ENCODE data around the gene PRPF18.
A peak's percentile ranks its signal among the peaks of the same experiment; 100 is the strongest.
"Not testable (repeated sequence)": the region's sequence is repeated elsewhere in the genome, so short reads cannot be mapped to it uniquely, and the experiment has no call there.

The PRPF18 gene, protein sequence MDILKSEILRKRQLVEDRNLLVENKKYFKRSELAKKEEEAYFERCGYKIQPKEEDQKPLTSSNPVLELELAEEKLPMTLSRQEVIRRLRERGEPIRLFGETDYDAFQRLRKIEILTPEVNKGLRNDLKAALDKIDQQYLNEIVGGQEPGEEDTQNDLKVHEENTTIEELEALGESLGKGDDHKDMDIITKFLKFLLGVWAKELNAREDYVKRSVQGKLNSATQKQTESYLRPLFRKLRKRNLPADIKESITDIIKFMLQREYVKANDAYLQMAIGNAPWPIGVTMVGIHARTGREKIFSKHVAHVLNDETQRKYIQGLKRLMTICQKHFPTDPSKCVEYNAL

DNA sequence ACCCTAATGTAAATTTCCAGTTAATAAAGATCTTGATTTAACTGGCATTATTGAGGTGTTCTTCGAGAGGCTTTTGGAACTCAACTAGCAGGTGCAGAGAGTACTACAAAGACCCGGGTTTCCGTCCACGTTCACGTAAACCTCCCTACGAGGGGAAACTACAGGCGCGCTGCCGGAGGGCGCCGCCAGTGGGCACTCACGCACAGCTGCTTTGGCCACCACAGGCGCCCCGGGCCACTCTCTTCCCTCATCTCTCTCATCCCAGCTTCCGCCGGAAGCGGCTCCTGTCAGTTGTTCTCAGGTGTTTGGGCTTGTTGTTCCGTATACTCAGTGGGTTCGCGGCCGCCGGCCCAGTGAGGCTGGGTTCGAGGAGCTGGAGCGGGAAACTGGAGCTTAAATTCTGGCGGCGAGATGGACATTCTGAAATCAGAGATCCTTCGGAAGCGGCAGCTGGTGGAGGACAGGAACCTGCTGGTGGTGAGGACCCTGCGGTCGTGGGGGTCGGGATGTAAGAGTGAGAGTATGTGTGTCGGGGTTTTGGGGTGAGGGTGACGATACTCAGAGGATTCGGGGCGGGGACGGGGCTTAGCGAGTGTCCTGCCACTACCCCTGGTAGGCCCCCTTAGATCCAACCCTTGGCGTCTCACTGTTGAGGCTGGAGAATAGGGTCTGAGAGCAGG, at the start of gene PRPF18:
Gene PRPF18, plus strand, starts transcription at position 290 of the 680 bp plus-strand sequence. Its CDS starts 122 bp downstream, at position 412.
- peak; percentile 94 for DNase-seq (ENCODE audit: low spot score)

DNA sequence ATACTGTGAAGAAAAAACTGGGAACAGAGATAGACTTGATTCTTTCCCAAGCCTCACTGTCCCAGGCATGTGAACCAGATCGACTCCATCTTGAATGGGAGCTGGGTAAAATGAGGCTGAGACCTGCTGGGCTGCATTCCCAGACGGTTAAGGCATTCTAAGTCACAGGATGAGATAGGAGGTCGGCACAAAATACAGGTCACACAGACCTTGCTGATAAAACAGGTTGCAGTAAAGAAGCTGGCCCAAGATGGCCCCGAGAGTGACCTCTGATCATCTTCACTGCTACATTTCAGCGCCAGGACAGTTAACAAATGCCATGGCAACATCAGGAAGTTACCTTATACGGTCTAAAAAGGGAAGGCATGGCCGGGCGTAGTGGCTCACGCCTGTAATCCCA, 48.8 kb upstream of the PRPF18 start:
- DNase-seq (ENCODE audit: low spot score): not testable (repeated sequence)

DNA sequence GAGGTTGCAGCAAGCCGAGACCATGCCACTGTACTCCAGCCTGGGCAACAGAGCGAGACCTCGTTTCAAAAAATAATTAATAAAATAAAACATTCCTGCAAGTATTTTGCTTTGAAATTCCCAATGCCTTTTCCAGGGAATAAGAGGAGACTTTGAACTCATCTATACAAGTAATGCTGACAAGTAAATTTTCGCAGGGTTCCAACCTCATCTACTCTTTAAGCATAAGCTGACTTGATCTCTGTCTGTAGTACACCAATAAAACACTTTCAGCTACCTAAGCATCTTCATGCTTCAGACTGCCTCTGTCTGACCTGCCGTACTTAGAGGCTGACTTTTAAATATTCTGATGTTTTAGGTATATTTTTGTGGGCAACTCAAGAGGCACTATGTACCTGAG, 44.2 kb upstream of the PRPF18 start:
- no peak for DNase-seq (ENCODE audit: low spot score)

DNA sequence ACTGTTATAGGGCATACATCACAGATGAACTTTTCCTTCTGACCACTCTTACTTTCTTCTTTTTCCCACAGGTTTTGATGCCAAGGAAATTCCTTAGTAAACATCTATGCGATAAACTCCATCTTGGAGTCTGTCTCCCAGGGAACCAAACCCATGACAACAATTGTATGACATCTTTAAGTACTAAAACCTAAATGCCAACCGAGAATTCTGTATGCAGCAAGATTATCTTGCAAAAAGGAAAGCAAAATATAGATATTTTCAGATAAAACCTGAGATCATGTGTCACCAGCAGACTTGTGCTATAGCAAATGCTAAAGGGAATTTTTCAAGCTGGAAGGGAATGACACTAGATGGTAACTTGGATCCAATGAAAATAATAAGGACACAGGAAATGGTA, 36.0 kb upstream of the PRPF18 start:
- DNase-seq (ENCODE audit: low spot score): no peak

DNA sequence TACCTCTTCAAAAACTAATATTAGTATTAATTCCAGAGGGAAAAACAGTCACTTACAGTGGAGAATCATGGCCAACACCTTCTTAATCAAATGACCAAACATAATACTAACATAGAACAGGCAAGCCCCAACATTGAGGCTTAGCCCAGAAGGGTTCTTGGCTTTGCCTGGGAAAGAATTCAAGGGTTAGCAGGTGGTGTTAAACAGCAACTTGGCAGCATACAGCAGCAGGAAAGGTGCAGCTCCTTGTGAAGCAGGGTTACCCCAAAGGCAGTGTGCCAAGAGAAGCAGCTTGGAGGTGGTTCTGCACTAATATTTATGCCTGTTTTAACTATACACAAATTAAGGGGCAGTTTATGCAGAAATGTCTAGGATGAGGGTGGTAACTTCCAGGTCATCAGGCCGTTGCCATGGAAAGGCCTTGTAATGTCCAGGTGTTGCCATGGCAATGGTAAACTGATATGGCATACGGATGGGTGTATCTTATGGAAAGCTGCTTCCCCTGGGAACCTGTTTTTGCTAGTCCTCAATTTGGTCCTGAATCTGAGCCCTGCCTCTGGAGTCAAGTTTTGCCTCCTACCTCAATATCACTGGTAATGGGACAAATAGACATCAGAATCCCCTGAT, 30.8 kb upstream of the PRPF18 start:
- DNase-seq (ENCODE audit: low spot score): no peak

DNA sequence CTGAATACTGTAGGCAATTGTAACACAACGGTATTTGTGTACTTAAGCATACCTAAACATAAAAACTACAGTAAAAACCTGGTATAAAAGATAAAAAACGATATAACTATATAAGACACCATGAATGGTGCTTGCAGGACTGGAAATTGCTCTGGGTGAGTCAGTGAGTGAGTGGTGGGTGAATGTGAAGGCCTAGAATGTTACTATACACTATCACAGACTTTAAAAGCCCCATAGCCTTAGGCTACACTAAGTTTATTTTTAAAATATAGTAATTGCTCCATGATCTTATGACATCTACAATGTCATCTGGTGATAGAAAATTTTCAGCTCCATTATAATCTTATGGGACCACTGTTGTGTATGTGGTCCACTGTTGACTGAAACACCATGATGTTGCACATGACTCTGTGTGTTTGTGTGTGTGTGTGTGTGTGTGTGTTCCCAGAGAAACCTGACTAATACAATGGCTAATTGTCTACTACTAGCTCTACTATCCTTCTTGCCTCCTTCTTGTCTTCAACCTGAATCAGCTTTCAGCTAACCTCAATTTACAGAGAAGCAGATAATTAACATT, 27.6 kb upstream of the PRPF18 start:
- no peak for DNase-seq (ENCODE audit: low spot score)

DNA sequence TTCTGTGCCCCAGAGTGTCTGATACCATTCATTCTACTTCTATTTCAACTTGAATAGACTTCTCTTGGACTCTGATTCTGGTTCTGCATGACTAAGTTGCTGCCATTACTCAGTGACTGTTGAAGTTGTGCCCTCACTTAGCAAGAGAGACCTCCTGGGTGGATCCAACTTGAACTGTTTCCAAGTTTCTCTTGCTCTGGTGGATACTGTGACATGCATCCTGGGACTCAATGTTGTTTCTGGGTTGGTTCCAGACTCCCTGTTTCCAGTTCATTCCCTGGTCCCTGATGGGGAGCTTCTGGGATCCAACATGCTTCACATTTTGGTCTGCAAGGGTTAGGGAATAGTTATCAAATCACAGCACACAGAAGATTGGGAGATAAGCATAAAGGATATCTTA, 26.2 kb upstream of the PRPF18 start:
- DNase-seq (ENCODE audit: low spot score): peak; percentile 10

DNA sequence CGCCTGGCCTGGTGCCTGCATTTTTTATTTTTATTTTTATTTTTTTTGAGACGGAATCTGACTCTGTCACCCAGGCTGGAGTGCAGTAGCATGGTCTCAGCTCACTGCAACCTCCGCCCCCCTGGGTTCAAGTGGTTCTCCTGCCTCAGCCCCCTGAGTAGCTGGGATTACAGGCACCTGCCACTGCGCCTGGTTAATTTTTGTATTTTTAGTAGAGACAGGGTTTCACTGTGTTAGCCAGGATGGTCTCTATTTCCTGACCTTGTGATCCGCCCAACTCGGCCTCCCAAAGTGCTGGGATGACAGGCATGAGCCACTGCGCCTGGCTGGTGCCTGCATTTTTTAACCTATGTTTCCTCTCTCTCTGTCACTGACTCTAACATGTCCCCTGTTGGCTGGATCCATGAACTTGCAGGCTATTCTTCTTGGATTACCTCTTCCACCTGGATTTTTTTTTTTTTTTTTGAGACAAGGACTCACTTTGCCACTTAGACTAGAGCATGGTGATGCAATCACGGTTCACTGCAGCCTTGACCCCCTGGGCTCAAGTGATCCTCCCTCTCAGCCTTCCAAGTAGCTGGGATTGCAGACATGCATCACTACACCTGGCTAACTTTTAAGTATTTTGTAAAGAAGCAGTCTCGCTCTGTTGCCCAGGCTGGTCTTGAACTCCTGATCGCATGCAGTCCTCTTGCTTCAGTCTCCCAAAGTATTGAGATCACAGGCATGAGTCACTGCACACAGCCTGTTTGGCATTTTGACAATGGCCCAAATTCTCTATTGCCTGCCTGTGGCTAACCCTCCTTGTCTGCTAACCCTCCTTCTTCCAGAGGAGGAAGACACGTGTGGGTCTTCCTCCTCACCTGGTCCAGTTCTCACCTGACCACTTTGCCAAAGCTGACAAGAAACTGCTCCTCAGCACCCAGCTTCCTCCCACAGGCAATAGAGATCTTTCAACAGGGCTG, 23.0 kb upstream of the PRPF18 start:
- no peak for DNase-seq (ENCODE audit: low spot score)

DNA sequence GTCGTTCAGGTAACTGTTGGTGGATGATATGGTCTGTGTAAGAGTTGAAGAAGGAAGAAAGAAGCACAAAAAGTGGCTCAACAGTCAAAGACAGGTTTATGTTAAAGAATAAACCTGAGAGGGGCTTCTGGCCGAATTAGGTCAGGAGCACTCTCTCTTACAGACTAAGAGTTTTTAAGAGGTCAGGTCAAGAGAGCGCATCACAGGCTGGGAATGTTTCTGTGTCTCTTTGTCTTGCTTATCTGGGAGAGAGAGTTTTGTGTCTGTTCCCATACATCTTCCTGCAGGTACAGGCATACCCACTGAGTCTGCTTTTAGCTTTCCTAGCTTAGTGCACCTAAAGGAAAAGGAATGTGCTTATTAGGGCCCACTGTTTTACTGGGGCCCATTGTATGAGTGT, 22.2 kb upstream of the PRPF18 start:
- no peak for DNase-seq (ENCODE audit: low spot score)

DNA sequence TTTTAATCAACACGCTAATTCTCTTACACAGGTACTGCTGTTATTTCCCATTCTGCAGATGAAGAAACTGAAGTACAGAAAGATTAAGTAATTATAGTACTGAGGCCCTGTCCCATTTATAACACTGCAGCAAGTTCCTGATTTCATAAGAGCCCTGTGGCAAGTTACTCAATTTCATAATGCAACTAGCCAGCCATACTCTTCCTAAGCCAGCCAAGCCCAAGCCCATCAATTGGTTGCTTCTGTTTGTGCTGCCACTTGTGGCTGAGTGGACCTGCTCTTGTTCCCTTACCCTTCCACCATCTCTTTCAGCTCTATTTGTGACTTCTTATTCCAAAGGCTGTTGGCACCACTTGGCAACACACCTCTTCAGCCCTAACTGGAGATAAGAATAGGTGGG, 19.7 kb upstream of the PRPF18 start:
- no peak for DNase-seq (ENCODE audit: low spot score)

DNA sequence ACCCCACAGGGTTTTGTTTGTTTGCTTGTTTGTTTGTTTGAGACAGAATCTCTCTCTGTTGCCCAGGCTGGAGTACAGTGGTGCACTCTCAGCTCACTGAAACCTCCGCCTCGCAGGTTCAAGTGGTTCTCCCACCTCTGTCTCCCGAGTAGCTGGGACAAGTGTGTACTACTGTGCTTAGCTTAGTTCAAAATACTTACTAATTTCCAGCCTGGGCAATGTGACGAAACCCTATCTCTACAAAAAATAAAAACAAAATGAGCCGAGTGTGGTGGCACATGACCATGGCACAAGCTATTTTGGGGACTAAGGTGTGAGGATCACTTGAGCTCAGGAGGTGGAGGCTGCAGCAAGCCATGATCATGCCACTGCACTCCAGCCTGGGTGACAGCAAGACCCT, 15.2 kb upstream of the PRPF18 start:
- no peak for DNase-seq (ENCODE audit: low spot score)

DNA sequence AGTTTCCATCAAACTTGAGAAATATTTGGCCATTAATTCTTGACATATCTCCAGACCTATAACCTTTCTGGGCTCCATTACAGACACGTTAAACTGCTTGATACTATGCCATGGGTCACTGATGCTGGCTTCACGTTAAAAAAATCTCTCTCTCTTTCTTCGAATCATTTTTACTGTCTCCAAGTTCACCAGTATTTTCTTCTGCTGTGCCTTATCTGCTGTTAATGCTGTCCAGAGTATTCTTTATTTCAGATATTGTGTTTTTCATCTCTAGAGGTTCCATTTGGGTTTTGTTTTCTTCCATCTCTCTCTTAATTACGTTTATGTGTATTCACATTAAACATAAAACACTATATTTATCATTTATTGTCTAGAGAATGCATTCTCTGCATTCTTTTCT, 12.8 kb upstream of the PRPF18 start:
- no peak for DNase-seq (ENCODE audit: low spot score)

DNA sequence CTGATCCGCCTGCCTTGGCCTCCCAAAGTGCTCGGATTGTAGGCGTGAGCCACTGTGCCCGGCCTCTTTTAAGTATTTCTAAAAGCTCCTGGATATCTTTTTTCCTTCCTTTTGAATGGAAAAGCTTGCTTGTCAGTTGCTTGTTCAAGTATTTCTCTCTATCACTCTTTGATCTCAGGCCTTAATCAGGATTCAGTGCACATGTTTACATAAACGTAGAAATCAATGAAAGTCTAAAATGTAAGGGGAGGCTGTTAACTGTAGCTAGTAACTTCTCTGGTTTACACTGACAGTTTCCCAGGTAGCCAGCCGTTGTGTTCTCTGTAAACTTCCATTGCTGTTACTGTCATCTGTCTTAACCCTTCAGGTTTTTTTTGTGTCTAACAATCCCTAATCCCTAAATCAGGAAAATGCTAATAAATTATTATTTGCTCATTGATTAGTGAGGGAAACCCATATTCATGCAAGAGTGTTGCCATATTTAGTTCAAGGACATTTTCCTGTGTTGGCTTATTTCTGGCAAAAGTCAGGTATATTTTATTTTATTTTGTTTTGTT, 1.5 kb upstream of the PRPF18 start:
- no peak for DNase-seq (ENCODE audit: low spot score)

DNA sequence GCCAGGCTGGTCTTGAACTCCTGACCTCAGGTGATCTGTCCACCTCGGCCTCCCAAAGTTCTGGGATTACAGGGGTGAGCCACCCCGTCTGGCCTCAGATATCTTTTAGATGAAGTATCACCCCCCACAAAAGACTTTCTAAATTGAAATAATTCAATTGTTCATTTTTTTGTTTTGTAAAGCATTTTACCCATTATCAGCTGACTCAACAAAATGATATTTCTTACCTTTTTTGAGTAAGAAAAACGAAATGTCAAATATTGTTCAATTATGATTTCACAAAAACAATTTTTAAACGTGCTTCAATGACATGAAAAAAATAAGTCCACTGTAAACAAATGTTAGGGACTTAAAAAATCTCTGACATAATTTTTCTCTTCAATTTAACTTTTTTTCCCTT, 822 bp upstream of the PRPF18 start:
- DNase-seq (ENCODE audit: low spot score): no peak

DNA sequence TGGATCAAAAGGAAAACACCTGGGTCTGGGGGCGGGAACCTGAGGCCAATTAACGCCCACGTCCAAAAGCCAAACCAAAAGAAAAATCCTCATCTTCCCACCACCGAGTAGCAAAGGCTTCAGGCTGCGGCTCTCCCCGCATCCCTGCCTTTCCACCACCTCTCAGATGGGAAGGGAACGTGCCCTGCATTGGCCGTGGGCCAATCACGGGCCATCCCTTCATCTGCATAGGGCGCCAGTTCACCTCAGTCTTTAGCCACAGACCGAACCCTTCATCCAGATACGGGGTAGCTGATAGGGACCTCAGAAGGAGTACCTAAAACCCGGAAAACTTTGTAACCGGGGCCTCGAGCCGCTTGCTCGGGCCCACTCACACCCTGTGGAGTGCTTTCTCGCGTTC, 626 bp downstream of the PRPF18 start:
- no peak for DNase-seq (ENCODE audit: low spot score)

DNA sequence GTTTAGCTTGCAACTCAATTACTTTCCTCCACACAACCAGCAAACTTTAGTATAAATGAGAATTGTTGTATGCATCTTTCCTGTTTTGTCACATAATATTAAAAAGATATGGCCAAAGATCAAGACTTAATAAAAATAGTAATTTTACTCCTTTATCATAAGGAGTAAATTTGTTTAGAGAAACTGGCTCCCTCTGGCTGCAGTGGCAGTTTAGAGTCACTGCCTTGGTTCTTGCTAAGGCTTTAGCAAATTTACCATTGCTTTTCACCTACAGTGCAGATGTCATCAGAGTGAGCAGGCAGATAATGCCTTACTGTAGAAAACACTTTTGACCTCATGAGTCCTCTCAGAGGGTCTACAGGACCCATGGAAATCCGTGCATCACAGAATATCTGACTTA, 2.6 kb downstream of the PRPF18 start:
- no peak for DNase-seq (ENCODE audit: low spot score)

DNA sequence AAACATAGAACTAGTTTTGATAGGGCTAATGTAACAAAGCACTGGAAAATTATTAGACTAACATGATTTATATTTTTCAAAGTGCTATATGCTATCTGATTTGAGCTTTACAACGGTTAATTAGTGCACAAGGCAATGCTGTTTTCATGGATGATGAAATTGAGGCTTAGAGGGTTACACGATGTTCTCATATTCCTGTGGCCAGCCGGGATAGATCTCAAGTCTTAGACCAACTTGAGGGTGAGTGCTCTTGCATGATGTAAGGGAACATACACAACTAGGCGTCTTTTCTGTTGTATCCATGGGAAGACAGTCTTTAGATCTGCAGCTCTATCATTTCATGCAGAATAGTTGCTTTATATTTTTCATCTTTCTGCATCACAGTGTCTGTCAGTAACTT, 4.1 kb downstream of the PRPF18 start:
- DNase-seq (ENCODE audit: low spot score): no peak

DNA sequence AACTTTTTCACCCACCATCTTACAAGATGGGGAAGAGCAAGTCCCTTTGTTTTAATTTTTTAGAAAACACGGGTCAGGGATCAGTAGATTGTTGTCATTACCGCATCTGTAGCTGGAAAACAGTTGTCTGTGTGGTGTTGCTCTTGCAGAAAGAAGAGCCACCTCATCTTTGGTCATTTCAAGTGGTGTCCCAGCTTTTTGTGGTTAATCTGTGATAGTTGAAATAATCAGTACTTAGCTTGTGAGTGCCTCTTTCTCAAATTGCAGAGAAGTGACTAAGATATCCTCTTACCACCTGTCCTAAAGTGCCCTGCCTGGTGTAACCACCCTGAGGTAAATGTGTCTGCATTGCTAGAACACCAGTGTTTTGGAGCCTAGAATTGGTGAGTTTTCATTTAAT, 5.5 kb downstream of the PRPF18 start:
- no peak for DNase-seq (ENCODE audit: low spot score)

DNA sequence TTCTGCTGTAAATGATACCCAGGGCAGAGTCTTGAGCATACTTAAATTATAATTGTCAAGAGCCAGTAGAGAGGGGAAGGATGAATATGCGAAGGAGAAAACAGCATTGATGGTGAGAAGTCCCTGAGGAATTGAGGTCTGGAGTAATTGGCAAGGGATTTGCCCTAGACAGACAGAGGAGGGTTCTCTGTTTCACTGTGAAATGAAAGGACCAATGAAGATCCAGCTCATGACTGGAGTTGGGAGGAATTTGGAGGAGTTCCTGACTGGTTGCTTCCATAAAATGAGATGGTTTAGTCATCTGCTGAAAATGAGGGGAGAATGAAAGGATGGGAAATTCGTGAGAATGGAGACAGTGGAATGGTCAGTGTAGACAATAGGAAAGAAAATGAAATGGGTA, 6.8 kb downstream of the PRPF18 start:
- DNase-seq (ENCODE audit: low spot score): peak; percentile 39

DNA sequence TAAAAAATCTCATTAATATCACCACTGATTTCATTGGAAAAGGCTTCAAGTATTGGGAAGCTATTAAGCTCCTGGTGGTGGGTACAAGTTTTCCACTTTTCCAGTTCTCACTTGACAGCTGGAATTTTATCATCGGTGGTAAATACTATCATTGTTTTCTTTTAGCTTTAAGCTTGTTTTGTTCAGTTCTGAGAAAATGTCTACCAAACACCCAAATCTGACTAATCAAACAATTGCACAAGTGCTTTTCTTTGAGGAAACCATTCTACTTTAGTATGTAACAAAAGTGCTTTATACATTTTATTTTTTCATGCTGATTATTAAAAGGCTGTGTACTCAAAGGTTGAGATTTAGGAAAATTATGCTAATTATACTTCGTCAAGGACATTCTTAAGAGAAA, 7.9 kb downstream of the PRPF18 start:
- no peak for DNase-seq (ENCODE audit: low spot score)

DNA sequence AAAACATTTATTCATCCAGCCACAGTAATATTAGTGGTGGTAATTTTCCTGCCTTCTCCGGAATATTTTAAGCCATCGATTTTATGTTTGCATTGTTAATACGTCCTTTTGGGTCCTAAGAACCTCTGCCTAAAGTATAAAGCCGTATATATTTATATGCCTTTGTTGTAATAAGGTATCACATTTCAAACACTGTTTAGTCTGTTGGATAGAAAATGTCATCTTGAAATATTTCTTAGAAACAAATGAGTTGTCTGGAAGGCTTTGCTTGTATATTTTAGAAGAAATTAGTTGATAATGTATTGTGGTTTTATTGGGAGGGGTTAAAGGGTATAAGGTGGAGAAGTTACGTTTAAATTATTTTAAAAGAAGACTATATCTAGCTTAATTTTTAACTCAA, 11.1 kb downstream of the PRPF18 start:
- no peak for DNase-seq (ENCODE audit: low spot score)

All from AG08396 (cell line).